NCI-H510A treated with DMSO at 0.1 percent for 48 hours (cell line): ENCODE measurements around the gene TMEM255A.

ENCODE experiments used
- DNase-seq: peaks from one replicate; lab custom pipeline; 2025; lab: John Stamatoyannopoulos, UW

The TMEM255A gene

GRCh38 chrX:120264341-120264740 is 46.9 kb downstream of the TMEM255A start:
- DNase-seq = no peak

DNA sequence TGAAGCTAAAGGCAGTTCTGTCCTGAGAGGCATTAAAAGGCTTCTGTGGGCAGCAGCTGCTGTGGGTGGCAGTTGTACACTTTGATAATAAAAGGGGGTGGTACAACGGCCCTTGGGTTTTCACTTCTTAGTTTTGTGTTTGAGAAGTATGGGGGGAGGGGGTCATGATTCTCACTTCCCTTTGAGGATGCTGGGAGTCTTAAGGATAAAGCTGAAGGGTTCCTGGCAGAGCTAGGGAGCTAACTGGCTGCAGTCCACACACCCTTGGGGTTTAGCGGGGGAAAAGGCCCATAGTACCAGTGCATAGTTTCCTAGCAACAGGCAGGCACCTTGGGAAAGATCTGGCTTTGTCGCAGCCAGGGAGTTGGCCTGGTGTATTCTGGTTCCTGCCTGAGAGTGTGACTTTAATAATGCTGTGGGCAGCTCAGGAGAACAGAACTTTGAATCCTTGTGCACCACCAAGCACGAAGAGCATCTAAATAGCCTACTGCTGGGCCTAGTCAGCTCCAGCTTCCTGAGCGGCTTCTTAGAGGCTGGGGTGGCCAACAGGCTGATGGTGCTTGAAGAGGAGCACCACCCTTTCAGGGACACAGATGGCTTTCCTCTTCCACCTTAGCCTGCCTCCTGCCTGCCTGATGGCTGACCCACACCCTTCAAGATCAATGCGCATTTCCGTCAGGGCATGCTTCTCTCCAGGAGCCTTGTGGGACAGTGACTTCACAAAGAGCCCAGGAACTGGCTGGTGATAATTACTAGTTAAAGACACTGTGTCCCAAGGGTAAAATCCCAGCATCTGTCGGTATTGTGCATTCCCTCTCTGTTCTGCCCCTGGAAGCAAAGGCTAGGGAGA is 48.2 kb downstream of the TMEM255A start:
- no peak for DNase-seq

GRCh38 chrX:120260369-120260768 is 50.9 kb downstream of the TMEM255A start:
- peak; percentile 66 for DNase-seq

DNA sequence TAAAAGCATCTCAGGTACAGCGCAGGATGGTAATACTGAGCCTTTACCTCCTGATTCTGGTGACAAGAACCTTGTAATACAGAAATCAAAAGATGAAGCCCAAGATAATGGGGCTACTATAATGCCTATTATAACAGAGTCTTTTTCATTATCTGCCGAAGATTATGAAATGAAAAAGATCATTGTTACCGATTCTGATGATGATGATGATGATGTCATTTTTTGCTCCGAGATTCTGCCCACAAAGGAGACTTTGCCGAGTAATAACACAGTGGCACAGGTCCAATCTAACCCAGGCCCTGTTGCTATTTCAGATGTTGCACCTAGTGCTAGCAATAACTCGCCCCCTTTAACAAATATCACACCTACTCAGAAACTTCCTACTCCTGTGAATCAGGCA is 57.5 kb downstream of the TMEM255A start:
- DNase-seq = no peak

- DNase-seq = peak; percentile 29
These were observed 59.7 kb downstream of the TMEM255A start for GRCh38 chrX:120251471-120252011.

DNA sequence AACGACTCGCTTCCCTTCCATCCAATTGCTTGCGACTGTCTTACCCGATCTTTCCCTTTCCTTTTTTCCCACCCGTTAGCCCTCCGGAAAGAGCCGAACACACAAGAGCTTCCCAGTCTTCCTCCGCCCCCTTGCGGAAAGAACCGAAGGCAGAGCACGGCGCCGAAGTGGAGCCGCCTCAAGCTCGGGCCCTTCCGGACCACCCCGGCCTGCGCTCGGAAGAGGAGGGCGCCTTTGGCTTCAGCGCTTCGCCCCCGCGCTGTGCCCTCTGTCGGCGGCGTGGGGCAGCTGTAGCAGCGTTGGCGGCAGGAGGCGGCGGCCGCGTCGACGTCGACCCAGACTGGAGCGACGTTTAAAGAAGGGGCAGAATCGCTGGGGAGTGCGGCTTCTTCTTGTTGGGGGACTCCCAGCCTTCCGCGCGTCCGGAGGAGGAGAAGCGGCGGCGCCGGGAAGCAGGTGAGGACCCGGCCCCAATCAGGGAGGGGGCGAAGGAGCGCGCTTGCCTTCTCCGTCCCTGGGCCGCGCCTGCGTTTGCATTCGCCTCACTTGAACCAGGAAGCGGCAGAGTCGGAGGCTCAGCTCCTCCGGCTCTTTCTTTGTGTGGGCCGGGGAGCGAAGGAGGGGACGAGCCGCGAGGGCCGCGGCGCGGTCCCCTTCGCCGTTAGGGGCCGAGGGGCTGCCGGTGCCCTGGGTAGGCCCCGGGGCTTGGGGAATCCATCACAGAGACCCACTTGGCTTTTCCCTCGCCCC is 60.6 kb downstream of the TMEM255A start, which contains the start of gene ZBTB33:
Gene ZBTB33 (plus strand): TSS at position 291 of the 750 bp plus-strand sequence. CDS start 2,604 bp downstream, outside the sequence.
- DNase-seq = peak; percentile 84

DNA sequence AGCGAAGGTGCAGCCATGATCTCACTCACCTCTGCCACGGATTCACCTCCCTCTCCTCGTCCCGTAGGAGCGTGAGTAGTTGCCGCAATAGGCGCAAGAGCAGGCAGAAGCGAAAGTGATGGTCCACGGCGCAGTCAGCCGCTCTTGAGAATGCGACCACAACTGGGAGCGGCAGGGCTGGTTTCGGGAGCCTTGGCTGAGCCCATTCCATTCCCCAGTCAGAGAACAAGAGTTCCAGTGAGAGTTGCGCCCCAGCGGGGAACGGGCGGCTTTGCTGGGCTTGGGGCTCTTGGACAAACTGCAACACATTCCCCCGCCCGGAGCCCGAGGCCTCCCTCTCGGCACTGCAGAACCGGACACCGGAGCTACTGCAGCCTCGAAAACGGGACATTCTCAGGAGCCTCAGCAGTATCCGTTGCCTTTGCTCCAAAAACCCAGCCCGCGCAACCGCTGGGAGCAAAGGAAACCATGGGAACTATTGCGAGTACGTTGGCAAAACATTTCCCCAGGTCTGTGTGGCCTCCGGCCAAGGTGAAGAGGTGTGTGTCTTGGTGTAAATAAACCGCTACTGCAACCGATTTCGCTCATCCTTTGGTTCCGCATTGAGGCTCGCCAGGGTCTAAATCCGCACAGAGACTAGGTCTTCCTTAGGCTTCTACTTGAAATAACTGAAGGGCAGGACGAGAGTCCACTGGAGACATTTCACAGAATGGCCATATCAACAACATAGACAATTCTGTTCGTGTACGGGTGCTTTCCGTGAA is 66.3 kb downstream of the TMEM255A start:
- DNase-seq = peak; percentile 73

GRCh38 chrX:120244395-120244734 is 66.9 kb downstream of the TMEM255A start:
- no peak for DNase-seq

- DNase-seq = no peak
These were observed 68.4 kb downstream of the TMEM255A start for GRCh38 chrX:120242813-120243212.

DNA sequence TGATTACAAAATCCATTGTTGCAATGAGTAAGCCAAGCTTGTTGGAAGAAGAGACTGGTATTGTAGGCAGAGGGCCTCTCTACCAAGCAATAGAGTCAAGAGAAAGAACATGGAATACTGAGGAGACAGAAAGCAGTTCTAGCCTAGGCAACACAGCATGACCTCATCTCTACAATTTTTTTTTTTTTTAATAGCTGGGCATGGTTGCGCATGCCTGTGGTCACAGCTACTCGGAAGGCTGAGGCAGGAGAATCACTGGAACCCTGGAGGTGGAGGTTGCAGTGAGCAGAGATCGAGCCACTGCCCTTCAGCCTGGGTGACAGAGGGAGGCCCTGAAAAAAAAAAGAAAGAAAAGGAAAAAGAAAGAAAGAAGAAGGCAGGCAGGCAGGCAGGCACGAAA is 72.3 kb downstream of the TMEM255A start:
- no peak for DNase-seq

- DNase-seq = no peak
These were observed 74.4 kb downstream of the TMEM255A start for GRCh38 chrX:120236687-120237479.

DNA sequence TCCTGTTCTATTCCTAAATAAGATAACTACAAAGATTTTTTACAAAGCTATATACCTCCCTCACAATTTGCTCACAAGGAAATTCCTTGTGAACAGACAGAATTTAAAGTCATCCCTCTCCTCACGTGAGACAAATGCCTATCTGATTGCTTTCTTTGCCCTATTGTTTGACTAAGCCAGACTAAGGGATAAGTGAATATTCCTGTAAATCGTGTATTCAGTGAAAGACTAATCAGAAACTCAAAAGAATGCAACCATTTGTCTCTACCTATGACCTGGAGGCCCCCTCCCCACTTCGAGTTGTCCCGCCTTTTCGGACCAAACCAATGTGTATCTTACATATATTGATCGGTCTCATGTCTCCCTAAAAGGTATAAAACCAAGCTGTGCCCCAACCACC is 76.0 kb downstream of the TMEM255A start:
- DNase-seq = no peak

DNA sequence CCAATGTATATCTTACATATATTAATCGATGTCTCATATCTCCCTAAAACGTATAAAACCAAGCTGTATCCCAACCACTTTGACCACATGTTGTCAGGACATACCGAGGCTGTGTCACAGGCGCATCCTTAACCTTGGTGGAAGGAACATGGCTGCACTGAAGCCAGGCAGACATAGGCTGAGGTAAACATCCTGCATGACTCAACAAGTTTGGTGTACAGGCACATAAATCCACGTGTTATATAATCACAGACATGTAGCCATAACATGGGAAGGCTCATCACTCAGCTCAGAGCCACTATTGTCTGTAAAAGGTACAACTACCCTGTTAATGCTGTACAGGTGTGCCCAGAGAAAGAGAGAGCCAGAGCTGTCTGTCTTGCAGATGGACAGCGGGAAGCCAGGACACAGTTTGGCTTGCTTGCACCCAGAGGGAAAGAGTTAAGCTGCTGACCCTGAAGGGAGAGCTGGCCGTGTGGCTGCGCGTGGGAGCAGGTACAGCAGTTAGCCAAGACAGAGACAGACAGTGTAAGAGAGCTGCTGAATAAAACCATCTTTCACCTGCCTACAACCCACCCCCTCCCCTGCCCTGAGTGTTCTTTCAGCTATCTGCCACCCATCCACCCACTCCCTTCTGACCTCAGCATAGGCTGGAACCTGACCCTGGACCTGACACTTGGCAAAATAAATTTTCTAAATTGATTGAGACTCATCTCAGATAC is 82.9 kb downstream of the TMEM255A start:
- no peak for DNase-seq

- DNase-seq = no peak
These were observed 86.9 kb downstream of the TMEM255A start for GRCh38 chrX:120224388-120224787.

DNA sequence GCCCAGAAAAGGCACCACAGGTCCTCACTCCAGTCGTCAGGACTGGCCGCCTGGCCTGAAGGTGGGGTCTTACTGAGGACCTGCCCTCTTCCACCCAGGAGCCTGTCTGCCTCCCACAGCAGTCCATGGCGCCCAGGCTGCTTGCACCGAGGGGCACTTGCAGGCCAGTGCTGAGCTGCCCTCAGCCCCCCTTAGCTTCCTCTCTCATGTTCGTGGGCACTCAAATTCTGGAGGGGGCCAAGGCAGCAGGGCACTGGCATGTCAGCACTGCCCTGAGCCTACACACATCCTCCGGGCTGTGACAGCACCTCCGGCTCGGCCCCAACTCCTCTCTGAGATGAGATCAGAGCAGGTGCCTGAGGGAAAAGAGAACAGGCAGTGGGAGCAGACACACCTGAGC is 87.9 kb downstream of the TMEM255A start:
- no peak for DNase-seq

DNA sequence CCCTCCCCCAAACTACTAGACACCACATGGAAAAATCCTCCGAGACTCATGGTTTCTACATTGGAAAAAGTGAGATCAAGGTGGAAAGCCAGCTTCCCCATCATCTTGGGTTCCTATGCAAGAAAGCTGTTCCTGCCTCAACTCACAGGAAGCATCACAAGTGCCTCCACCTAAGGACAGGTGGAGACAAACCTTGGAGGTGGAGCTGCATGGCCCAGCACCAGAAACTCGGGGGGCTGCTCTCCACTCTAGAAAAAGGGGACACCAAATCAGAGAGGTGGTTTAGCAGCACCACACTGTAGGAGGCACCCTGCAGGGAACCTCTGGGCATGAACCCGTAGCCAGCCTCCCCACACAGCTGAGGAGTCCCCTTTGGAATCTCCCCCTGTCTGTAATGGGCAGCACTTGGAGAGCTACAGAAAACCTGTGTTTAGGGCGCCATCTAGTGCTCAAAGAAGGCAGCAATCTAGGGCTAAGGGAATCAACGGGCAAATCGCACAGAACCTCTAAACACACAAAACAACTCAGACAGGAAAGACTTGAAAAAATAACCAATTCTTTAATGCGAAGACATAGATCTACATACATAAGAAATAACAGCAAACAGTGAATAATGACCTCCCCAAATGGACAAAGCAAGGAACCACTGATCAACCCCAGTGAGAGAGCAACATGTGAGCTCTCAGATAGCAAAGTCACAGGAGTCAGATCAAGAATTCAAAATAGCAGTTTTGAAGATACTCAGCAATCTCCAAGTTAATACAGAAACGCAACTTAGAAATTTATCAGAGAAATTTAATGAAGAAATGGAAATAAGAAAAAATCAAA is 97.6 kb downstream of the TMEM255A start:
- peak; percentile 26 for DNase-seq
